AML-193 (cell line): Measurements from ENCODE around the gene COLEC12.

ENCODE experiments used
- DNase-seq, 2 experiments: peaks; one replicate each; lab custom pipeline; 2025; lab: John Stamatoyannopoulos, UW

Gene COLEC12

DNA sequence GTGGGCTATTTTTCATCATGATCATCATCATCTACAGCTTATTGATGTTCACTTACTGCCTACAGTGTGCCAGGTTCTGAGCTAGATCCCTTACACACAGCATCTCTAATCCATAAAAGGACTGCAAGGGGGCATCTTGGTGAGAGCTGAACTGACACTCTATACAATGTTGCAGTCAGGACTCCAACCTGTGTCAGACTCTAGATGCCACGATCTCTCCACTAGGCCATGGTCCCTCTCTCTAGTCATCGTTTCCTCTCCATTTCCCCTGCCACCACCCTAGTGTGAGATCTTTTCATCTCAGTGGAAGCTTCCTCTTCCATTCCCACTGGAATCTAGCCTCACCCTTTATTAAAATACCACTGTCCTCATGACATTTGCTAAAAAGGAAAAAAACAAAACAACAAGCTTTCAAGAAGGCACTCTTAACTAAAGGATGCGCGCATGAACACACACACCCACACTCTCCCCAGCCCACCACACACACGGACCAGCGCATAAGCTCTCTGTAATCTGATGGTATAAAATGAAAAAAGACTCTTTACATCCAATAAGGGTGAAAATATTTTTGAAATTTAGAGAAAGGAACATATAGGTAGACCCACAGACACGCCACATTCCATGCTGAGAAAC is 139.3 kb downstream of the COLEC12 start:
- no peak for DNase-seq

DNA sequence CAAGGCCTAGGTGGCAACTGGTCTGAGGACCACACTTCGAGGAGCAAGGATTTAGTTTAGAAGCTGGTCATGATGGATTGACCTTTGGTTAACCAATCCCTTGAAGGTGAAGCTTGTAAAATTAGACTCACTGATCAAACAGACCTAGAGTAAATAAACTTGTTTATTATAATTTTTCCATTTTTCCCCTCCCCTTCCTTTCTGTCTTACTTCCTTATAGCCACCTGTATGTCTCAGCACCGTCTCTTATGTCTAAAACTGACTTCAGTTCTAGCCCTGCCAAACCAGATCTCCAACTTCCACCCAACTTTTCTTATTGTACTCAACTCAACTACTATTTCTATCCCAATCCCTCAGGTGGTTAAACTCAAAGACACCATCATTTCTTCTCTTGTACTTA is 139.8 kb downstream of the COLEC12 start:
- no peak for DNase-seq

GRCh38 chr18:356778-357177 is 143.7 kb downstream of the COLEC12 start:
- DNase-seq: no peak

- DNase-seq: no peak
Observed at GRCh38 chr18:355678-356077, 144.8 kb downstream of the COLEC12 start.

GRCh38 chr18:354471-354870 is 146.0 kb downstream of the COLEC12 start:
- no peak for DNase-seq

DNA sequence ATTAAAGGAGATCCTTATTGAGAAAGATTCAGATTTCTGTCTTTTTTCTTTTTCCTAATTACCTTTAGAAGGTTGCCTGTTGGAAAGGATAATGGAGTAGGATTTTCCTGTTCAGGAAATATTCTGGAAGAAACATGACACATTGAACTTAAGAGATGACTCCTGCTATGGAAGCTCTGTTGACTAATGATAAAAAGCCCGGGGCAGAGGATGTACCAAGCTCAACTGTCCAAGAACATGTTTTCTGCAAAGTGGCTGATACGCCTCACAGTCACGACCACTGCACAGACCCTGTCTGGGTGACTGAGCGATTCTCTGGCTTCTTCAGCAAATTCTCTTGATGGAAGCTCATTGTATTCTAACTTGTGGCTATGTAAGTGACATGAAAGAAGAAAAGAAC is 146.5 kb downstream of the COLEC12 start:
- no peak for DNase-seq

GRCh38 chr18:352438-352837 is 148.1 kb downstream of the COLEC12 start:
- DNase-seq: no peak

GRCh38 chr18:350953-351572 is 149.4 kb downstream of the COLEC12 start:
- DNase-seq: no peak

DNA sequence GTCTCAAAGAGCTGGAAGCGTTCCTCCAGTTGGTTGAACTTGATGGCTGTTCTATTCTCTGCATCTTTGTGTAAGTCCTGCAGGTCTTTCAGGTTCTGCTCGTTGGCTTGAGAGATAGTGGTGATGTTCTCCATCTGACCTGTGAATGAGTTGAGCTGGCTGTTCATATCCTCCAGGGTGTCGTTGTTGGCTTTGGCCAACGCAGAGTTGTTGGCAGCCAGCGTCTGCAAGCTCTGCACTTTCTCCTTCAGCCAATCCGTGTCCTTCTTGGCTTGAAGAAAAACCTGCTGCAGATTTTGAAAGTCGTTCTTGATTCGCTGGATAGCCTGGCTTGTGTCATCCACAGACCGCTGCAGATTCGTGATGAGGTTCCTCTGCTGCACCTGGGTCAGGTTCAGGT is 153.9 kb downstream of the COLEC12 start:
- DNase-seq: no peak

DNA sequence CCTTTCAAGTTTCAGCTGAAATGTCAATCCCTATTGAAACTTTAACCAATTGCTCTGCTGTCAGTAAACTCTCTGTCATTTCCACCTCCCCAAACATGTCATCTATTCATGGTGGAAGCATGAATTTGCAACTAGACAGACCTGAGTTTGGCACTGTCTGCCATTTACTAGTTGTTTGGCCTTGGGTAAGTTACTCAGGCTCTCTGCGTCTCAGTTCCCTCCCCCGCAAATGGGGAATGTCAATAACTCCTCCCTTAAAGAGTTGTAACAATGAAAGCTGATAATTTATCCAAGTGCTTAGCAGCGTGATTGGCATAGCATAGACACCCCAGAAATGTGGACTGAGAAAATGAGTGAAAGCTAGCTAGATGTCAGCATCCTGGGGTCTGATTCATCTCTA is 159.4 kb downstream of the COLEC12 start:
- DNase-seq: no peak

DNA sequence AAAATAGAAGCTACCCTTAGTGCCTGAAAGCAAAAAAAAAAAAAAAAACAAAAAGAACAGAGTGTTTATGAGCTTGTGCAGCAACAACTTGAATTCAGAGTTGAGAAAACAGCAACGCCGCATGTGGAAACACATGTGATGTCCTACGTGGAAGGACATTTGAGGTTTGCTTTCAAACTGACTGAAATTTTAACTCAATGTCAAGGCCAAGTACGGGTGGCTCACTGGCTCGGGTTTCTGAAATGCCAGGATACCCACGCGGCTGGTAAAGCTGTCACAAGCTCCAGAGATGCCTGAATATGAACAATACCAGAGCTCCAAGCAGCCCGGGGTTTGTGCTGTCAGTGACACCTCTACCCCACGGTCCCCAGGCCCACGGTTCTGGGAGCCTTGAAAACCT is 160.5 kb downstream of the COLEC12 start:
- no peak for DNase-seq

DNA sequence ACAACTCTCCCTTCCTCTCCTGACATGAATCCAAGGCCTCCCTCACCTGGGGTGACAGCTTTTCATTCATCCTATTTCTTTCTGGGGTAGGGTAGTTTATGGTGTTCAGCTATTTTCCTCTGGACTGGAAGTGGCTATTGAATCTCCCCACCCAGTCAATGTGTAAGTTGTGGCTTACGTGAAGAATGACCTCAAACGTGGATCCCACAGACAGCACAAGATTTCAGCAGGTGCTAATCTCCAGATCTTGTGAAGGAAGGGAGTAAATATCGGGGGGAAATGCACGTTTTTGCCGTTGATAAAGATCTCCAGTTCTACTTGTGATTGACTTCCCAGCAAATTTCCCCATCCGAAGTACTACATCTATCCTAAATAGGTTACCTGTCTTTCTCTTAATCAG is 161.3 kb downstream of the COLEC12 start:
- DNase-seq: no peak

- no peak for DNase-seq
Observed at GRCh38 chr18:336713-337112, 163.8 kb downstream of the COLEC12 start.

DNA sequence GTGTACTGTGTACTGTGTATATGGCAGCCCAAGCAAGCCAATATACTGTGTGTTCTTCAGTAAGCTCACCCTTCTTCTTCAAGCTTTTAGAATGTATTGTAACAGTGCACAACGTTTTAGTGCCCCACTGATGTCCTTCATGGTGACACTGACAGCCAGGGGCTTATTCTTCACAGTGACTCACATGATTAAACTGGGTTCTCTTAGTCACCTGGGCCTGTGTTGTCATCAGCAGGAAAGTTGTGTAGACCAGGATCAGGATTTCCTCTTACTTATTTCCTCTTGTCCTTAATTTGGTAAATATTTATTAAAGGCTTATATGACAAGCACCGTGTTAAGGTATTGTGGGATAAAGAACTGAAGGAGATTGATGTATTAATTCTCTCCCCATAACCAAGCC is 164.8 kb downstream of the COLEC12 start:
- no peak for DNase-seq

GRCh38 chr18:334575-335132 is 165.8 kb downstream of the COLEC12 start:
- no peak for DNase-seq

DNA sequence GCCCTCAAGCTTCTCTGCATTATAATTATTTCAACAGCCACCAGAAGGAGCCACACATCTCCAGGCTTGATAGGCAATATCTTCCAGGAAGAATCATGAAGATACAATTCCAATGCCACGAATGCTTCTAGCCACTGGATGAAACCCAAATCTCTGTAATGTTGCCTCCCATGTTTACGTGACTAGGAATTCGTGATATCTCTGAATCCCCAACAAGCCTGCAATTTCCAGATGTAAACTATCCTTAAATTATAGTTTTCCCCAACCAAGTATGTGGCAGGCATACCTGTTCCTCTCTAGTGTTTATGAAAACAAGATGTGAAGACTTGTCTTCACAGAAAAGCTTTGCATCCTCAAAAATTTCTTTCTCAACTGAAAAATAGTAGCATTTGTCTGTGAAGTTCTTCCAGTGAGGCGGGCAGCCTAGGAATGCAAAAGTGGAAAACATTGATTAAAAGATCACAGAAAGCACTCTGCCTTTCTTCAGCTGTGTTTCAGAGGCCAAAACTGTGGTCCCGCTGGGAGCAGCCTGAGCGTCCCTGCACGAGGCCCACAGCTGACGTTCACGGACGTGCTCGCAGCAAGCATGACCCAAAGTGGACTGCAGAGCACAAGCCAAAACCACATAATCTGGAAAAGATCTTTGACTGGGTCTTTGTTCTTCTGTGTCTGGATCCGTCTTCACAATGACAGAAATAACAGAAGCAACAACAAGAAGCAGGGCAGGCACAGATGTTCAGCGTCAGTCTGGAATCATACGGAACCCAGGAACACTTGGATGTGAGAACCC is 167.6 kb downstream of the COLEC12 start:
- DNase-seq: no peak

GRCh38 chr18:332007-332406 is 168.5 kb downstream of the COLEC12 start:
- DNase-seq: no peak

DNA sequence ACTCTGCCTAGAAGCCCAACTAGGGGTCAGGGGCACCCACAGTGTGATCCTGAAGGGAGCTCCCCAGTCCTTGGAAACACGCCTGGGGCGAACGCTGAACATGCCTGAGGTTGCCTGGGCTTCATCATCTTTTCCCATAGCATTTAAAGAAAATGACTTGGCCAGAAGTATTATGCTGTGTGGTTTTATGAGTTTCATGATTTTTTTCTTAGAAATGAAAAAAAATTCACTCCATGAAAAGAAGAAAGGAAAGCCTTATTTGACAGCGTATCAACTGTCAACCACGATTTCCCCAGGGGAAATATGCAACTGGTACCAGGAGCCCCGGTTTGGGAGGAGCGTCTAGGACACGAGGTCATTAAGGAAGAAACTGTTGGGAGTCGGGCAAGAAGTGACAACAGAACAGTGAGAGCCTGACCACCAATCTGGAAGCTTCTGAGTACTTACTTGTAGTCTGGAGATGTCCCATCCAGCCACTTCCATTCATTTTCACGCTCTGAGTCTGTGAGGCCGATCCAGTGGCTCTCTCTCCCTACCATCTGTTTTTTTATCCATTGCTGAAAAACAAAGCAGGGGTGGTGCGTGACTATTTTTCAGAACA is 169.2 kb downstream of the COLEC12 start:
- DNase-seq: no peak

DNA sequence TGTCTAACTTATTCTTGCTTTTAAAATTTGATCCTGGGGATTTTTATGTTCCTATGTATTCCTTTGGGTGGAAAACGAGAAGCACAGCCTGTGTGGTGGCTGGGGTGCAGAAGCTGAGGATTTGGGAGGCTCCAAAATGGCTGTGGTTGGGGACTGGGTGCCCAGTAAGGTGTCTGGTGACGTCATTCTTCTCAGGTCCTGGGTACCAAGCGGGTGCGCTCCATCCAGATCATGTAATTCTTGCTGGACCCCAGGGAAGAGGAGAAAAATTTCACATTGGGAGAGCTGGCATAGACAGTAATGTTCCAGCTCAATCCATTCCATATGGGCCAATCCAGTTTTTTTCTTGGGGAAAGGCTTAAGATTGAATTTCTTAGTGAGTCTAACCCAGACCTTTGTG is 171.6 kb downstream of the COLEC12 start:
- no peak for DNase-seq

DNA sequence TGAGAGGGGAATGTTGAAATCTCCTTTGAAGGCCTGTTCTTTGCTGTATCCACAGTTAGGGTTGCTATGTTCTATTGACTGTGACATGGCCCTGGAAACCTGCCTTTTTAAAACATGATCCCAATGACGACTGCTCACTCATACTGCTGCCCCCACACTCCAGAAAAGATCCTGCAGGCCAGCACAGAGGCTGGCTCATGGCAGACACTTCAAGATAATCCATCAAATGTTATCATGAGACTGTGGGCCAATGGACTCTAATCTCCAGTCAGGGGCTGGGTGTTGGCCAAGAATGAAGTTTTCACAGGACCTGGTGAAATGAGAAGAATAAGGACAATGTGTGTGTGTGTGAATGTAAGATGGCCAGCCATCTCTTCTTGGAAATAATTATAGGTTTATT is 173.7 kb downstream of the COLEC12 start:
- DNase-seq: no peak

GRCh38 chr18:323253-323622 is 177.3 kb downstream of the COLEC12 start:
- DNase-seq: no peak

GRCh38 chr18:321865-322467 is 178.5 kb downstream of the COLEC12 start:
- no peak for DNase-seq
